Measurements from ENCODE around the gene NDUFA12. TPM values are rescaled to one million over a fixed set of nuclear protein-coding genes. Genes with fewer than 3 reads are reported as not detected.

NDUFA12 gene
- total and polyA plus RNA-seq, 2 experiments from 2014 or later: 132 to 152 TPM

DNA sequence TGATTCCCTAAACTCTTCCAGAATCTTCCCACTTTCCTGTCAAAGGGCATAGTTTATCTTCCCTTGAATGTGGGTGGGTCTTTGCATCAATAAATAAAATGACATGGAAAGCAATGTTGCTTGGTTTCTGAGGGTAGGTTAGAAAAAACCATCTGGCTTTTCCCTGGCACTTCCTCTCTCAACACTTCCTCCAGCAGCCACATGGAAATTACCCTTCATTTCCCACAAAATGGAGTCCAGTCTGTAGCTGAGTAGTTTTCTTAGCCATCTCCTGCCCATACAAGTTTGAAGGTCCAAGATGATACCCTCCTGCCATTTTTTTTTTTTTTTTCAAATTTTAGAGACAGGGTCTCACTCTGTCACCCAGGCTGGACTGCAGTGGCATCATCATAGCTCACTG is 11.1 kb upstream of the NDUFA12 start:
- Histone ChIP-seq H2AFZ (no peak overlapping the region), H3K4me3 (no peak overlapping the region), H3K36me3 (replicated peaks; ENCODE audit: insufficient read depth, low read depth) (no peaks in the 10 kb centered on the region), H3K9me2 (replicated peaks; ENCODE audit: insufficient read depth) (no peaks in the 10 kb centered on the region), H3K4me1 (ENCODE audit: insufficient read depth) (no peaks in the 10 kb centered on the region), H3K4me2 (no peak overlapping the region), H3K9me3 (ENCODE audit: low read depth) (no peaks in the 10 kb centered on the region), H4K20me1 (ENCODE audit: insufficient read depth, poor library complexity, severe bottlenecking) (no peaks in the 10 kb centered on the region), H3K27me3 (no peaks in the 10 kb centered on the region), H3K27ac (no peak overlapping the region), H3K79me2 (no peaks in the 10 kb centered on the region)
- DNase-seq (ENCODE audit: low spot score): no peak
- TF ChIP-seq EZH2 (IDR thresholded peaks at IDR 0.05; ENCODE audit: borderline replicate concordance): no peak
- TF ChIP-seq EZH2phosphoT487 (IDR thresholded peaks at IDR 0.05; ENCODE audit: low read depth, severe bottlenecking, unreplicated experiment): no peak
- TF ChIP-seq, protein P1, sequence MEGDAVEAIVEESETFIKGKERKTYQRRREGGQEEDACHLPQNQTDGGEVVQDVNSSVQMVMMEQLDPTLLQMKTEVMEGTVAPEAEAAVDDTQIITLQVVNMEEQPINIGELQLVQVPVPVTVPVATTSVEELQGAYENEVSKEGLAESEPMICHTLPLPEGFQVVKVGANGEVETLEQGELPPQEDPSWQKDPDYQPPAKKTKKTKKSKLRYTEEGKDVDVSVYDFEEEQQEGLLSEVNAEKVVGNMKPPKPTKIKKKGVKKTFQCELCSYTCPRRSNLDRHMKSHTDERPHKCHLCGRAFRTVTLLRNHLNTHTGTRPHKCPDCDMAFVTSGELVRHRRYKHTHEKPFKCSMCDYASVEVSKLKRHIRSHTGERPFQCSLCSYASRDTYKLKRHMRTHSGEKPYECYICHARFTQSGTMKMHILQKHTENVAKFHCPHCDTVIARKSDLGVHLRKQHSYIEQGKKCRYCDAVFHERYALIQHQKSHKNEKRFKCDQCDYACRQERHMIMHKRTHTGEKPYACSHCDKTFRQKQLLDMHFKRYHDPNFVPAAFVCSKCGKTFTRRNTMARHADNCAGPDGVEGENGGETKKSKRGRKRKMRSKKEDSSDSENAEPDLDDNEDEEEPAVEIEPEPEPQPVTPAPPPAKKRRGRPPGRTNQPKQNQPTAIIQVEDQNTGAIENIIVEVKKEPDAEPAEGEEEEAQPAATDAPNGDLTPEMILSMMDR (IDR thresholded peaks at IDR 0.05; ENCODE audit: poor library complexity): no peak

DNA sequence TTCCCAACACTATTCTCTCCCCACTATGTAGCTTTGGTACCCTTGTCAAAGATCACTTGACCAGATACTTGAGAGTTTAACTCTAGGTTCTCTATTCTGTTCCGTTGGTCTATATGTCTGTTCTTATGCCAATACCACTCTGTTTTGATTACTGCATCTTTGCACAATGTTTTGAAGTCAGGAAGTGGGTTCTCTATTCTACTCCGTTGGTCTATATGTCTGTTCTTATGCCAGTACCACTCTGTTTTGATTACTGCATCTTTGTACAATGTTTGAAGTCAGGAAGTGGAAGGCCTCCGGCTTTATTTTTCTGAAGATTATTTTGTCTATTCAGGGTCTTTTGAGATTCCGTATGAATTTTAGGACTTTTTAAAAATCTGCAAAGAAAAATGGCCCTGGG is 2.7 kb upstream of the NDUFA12 start:
- Histone ChIP-seq H3K4me2 (no peak overlapping the region), H3K27me3 (no peaks in the 10 kb centered on the region), H3K9me3 (ENCODE audit: low read depth) (no peaks in the 10 kb centered on the region), H3K9me2 (replicated peaks; ENCODE audit: insufficient read depth) (no peaks in the 10 kb centered on the region), H3K4me1 (ENCODE audit: insufficient read depth) (no peaks in the 10 kb centered on the region), H3K27ac (no peak overlapping the region), H2AFZ (no peak overlapping the region), H3K4me3 (no peak overlapping the region), H3K36me3 (replicated peaks; ENCODE audit: insufficient read depth, low read depth) (no peaks in the 10 kb centered on the region), H3K79me2 (peaks cover 18% of the 10 kb centered on the region), H4K20me1 (ENCODE audit: insufficient read depth, poor library complexity, severe bottlenecking) (no peaks in the 10 kb centered on the region)
- WGBS (ENCODE audit: low lambda C conversion rate, missing lambda C conversion rate): 94% methylated on average over 4 of the region's 4 CpGs
- no peak for DNase-seq (ENCODE audit: low spot score)
- no peak for TF ChIP-seq EZH2 (IDR thresholded peaks at IDR 0.05; ENCODE audit: borderline replicate concordance)
- no peak for TF ChIP-seq EZH2phosphoT487 (IDR thresholded peaks at IDR 0.05; ENCODE audit: low read depth, severe bottlenecking, unreplicated experiment)
- TF ChIP-seq, protein P1 (IDR thresholded peaks at IDR 0.05; ENCODE audit: poor library complexity): no peak

DNA sequence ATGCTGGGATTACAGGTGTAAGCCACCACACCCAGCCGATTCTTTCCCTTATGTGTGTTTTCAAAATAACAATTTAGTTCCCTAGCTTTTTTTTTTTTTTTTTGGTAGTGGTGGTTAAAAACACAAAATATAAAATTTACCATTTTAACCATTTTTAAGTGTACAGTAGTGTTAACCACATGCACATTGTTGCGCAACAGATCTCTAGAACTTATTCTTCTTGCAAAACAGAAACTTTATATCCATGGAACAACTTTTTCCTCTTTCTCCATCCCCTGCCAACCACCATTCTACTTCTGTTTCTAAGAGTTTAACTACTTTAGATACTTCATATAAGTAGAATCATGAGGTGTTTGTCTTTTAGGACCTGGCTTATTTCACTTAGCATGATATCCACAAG is 1.1 kb upstream of the NDUFA12 start:
- TF ChIP-seq EZH2phosphoT487 (IDR thresholded peaks at IDR 0.05; ENCODE audit: low read depth, severe bottlenecking, unreplicated experiment) (no peak), EZH2 (IDR thresholded peaks at IDR 0.05; ENCODE audit: borderline replicate concordance) (no peak)
- TF ChIP-seq, protein P1 (IDR thresholded peaks at IDR 0.05; ENCODE audit: poor library complexity): no peak
- 100% methylated on average over 2 of the region's 2 CpGs for WGBS (ENCODE audit: low lambda C conversion rate, missing lambda C conversion rate)
- no peaks in the 10 kb centered on the region for H3K9me3 ChIP-seq (ENCODE audit: low read depth)
- no peaks in the 10 kb centered on the region for H3K9me2 ChIP-seq (replicated peaks; ENCODE audit: insufficient read depth)
- H3K36me3 ChIP-seq (replicated peaks; ENCODE audit: insufficient read depth, low read depth): no peaks in the 10 kb centered on the region
- H3K4me3 ChIP-seq: no peak overlapping the region
- H4K20me1 ChIP-seq (ENCODE audit: insufficient read depth, poor library complexity, severe bottlenecking): no peaks in the 10 kb centered on the region
- H3K27ac ChIP-seq: no peak overlapping the region
- no peak overlapping the region for H2AFZ ChIP-seq
- H3K27me3 ChIP-seq: no peaks in the 10 kb centered on the region
- H3K79me2 ChIP-seq: peaks cover 34% of the 10 kb centered on the region
- no peaks in the 10 kb centered on the region for H3K4me1 ChIP-seq (ENCODE audit: insufficient read depth)
- no peak overlapping the region for H3K4me2 ChIP-seq
- DNase-seq (ENCODE audit: low spot score): no peak

DNA sequence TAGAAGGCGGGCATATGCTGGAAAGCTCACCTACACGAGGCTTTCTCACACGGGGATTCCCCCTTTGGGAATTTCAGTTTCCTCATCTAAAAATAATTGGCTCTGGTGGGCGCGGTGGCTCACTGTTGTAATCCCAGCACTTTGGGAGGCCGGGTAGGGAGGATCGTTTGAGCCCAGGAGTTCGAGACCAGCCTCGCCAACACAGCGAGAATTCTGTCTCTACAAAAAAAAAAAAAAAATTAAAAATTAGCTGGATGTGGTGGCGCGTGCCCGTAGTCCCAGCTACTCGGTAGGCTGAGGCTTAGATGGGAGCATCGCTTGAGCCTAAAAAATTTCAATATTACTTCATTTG is 400 bp upstream of the NDUFA12 start:
- Histone ChIP-seq H3K27ac (peak overlapping the region; percentile 78), H3K4me1 (ENCODE audit: insufficient read depth) (no peaks in the 10 kb centered on the region), H3K79me2 (peaks cover 41% of the 10 kb centered on the region), H3K9me3 (ENCODE audit: low read depth) (no peaks in the 10 kb centered on the region), H3K36me3 (replicated peaks; ENCODE audit: insufficient read depth, low read depth) (no peaks in the 10 kb centered on the region), H3K9me2 (replicated peaks; ENCODE audit: insufficient read depth) (no peaks in the 10 kb centered on the region), H3K4me3 (no peak overlapping the region), H2AFZ (peak overlapping the region; percentile 78), H3K4me2 (peak overlapping the region; percentile 70), H3K27me3 (no peaks in the 10 kb centered on the region), H4K20me1 (ENCODE audit: insufficient read depth, poor library complexity, severe bottlenecking) (no peaks in the 10 kb centered on the region)
- no peak for DNase-seq (ENCODE audit: low spot score)
- TF ChIP-seq EZH2 (IDR thresholded peaks at IDR 0.05; ENCODE audit: borderline replicate concordance) (no peak), EZH2phosphoT487 (IDR thresholded peaks at IDR 0.05; ENCODE audit: low read depth, severe bottlenecking, unreplicated experiment) (no peak)
- TF ChIP-seq, protein P1 (IDR thresholded peaks at IDR 0.05; ENCODE audit: poor library complexity): no peak
- WGBS (ENCODE audit: low lambda C conversion rate, missing lambda C conversion rate): 81% methylated on average over 15 of the region's 15 CpGs
